ENCODE results near the gene TMPRSS3.

DNA sequence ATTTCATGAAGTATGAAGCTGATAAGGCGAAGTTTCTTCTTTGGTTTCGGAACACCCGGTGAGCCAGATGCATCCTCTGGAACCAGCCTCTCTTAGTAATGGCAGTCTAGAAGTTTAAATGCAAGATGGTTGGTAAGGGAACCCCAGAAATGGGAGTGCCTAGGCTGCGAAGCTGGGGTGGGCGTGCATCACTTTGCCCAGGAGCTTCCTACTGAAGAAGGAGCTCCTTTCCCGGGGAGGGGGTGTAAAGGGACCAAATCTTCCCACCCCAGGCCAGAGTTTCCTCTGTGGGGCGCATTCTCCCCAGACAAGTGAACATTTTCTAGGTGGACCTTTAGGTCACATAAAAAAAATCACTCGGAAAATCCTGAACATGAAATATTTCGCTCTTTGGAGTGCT is 49.4 kb downstream of the TMPRSS3 start:
- TF ChIP-seq EP300 (IDR thresholded peaks at IDR 0.05; ENCODE audit: borderline replicate concordance in 1 of 2, low read depth in 1 of 2, low read length in 1 of 2) (no peak), TAF1 (IDR thresholded peaks at IDR 0.05; ENCODE audit: borderline replicate concordance, low read depth, low read length) (no peak), JUND (IDR thresholded peaks at IDR 0.05) (no peak), POLR2AphosphoS5 (IDR thresholded peaks at IDR 0.05; ENCODE audit: low read depth, low read length) (no peak), FOXJ3 (CRISPR knock-in tag; IDR thresholded peaks at IDR 0.05) (no peak), FOXM1 (IDR thresholded peaks at IDR 0.05; ENCODE audit: low read depth) (no peak), SIN3A (IDR thresholded peaks at IDR 0.05; ENCODE audit: borderline replicate concordance, low read depth, low read length) (no peak), RCOR1 (IDR thresholded peaks at IDR 0.05; ENCODE audit: low read length) (no peak)
- TF ChIP-seq, protein P1, sequence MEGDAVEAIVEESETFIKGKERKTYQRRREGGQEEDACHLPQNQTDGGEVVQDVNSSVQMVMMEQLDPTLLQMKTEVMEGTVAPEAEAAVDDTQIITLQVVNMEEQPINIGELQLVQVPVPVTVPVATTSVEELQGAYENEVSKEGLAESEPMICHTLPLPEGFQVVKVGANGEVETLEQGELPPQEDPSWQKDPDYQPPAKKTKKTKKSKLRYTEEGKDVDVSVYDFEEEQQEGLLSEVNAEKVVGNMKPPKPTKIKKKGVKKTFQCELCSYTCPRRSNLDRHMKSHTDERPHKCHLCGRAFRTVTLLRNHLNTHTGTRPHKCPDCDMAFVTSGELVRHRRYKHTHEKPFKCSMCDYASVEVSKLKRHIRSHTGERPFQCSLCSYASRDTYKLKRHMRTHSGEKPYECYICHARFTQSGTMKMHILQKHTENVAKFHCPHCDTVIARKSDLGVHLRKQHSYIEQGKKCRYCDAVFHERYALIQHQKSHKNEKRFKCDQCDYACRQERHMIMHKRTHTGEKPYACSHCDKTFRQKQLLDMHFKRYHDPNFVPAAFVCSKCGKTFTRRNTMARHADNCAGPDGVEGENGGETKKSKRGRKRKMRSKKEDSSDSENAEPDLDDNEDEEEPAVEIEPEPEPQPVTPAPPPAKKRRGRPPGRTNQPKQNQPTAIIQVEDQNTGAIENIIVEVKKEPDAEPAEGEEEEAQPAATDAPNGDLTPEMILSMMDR (IDR thresholded peaks at IDR 0.05), result no peak
- TF ChIP-seq, protein P2, sequence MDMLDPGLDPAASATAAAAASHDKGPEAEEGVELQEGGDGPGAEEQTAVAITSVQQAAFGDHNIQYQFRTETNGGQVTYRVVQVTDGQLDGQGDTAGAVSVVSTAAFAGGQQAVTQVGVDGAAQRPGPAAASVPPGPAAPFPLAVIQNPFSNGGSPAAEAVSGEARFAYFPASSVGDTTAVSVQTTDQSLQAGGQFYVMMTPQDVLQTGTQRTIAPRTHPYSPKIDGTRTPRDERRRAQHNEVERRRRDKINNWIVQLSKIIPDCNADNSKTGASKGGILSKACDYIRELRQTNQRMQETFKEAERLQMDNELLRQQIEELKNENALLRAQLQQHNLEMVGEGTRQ (IDR thresholded peaks at IDR 0.05; ENCODE audit: borderline replicate concordance, low read depth, low read length), result no peak
